ENCODE data around the gene NTN3. TPM values are rescaled to one million over a fixed set of nuclear protein-coding genes. Genes with fewer than 3 reads are reported as not detected.

Gene NTN3
- total RNA-seq, 1 donor from 2014 or later = not detected

DNA sequence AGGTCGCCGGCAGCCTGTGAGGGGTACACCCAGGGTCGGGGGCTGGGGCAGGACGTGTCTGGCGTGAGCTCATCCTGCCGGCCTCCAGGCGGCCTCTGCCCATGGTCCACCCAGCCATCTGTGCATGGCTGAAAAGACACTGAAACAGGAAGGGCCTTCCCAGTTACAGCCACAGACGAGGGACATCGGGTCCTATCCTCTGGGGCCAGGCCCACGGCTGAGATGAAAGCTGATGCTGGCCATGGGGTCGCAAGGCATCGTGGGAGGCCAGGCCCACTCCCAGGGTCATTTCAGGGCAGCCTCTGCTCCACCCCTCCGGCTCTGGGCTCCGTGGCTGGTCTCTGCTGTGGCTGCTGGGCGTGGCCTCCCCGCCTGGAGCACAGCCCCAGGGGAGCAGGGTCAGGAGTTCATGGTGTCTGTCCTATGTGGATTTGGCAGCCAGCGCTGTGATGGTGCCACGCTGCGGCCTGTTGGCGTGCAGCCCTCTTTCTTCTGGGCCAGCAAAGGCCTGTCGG is 26.1 kb downstream of the NTN3 start:
- DNase-seq (ENCODE audit: low spot score) = no peak

DNA sequence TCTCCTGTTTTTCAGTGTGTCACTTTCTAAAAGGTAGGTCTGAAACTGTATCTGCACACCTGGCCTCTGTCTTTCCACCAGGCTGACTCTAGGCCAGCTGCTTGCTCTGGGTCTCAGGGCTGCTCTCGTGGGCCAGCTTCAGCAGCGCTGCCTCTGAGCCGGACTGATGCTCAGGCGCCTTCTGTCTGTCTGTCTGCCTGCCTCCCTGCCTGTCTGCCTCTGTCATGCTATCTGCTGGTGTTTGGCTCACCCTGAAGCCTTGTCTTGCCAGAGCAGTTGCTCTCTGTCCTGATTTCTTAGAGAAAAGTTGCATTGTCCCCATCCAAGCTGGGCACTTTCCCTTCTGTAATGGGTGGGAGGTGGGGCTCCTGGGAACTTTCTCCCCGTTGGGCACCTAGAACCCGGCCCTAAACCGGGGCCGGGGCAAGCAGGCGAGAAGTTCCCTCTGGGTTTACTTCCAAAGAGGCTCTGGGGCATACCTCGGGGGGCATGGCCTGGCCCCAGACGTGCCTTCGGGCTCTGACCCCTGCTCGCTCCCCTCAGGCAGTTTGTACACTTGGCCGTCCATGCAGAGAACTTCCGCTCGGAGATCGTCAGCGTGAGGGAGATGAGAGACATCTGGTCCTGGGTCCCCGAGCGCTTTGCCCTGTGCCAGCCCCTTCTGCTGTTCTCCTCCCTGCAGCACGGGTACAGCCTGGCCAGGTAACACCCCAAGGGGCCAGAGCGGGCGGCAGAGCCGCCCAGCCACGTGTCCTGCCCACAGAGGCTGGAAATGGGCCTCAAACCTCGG is 26.8 kb downstream of the NTN3 start:
- DNase-seq (ENCODE audit: low spot score) = no peak

DNA sequence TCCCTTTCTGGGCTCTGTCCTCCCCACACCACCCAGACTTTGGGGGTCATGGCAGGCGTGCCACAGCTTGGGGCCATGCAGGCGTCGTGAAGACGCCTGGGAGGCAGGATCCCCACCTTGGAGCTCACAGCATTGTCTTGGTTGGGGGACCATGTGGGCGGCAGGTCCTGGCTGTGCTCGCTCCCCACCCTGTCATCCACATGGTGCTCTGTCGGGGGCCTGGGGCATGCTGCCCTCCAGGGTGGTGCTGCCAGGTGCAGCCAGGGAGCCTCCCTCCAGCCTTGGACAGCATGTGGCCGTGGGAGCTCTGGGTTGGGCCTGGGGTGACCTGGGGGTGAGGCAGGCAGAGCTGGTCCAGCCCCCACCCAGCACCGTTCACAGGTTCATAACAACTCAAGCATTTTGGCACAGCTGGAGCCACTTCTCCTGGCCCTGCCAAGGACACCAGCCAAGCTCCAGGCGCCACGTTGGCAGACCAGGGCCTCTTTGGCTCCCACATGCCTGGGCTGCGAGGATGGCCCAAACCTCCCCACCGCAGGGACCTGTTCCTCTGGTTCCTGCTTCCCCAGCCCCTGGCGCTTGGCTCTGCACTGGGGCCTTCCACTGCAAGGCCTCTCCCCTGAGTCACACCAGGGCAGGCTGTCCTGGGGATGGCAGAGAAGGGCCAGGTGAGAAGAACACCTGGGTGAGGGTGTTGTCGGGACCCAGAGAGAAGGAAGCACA is 27.6 kb downstream of the NTN3 start:
- no peak for DNase-seq (ENCODE audit: low spot score)

DNA sequence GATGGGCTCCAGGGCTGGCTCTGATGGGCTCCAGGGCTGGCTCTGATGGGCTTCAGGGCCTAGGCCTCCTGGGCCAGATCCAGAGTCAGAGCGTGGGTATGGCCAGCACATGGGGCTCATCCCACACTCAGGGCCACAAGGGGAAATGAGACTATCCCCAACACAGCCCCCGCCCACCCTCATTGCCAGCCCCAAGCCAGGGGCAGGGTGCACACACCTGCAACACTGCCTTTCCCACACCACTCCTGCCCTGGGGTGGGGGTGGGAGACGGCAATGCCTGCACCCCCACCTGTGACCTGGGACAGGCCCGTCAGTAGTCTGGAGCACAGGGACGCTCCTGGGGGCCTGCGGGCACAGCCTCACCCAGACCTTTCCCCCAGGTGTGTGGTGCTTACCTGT is 28.4 kb downstream of the NTN3 start:
- no peak for DNase-seq (ENCODE audit: low spot score)

DNA sequence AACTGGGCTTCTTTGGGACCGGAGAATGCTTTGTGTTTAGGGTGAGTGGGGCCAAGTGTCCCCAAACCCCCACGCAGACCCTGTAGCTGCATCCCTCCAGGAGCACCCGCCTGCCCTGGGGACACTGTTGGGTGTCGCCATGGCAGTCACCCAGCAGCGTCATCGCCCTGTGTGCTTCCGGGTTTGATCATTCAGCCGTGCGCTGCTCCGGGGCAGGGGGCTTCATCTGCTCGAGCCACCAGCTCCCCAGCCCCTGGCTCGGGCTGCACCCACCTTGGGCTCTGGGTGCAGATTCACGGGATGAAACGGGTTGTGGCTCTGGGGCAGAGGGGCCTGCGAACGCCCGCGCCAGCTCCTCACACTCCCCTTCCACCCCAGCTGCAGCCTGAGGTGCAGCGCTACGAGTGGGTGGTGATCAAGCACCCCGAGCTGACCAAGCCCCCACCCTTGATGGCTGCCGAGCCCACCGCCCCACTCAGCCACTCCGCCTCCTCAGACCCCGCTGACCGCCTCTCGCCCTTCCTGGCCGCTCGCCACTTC is 28.9 kb downstream of the NTN3 start:
- DNase-seq (ENCODE audit: low spot score) = no peak

DNA sequence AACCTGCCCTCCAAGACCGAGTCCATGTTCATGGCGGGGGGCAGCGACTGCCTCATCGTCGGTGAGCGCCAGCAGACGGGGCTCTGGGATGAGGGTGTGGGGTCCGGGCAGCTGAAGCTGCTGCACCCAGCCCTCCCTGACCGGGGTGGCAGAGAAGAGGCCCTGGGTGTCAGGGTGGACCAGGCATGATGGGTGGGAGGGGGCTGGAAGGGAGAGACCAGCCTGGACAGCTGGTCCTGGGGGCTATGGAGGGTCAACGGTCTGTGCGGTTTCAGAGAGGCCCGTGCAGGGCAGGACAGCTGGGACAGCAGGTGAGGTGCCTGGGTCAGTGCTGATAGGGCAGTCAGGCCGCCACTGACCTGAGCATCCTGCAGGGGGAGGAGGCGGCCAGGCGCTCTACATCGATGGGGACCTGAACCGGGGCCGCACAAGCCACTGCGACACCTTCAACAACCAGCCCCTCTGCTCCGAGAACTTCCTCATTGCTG is 29.4 kb downstream of the NTN3 start:
- DNase-seq (ENCODE audit: low spot score) = no peak

DNA sequence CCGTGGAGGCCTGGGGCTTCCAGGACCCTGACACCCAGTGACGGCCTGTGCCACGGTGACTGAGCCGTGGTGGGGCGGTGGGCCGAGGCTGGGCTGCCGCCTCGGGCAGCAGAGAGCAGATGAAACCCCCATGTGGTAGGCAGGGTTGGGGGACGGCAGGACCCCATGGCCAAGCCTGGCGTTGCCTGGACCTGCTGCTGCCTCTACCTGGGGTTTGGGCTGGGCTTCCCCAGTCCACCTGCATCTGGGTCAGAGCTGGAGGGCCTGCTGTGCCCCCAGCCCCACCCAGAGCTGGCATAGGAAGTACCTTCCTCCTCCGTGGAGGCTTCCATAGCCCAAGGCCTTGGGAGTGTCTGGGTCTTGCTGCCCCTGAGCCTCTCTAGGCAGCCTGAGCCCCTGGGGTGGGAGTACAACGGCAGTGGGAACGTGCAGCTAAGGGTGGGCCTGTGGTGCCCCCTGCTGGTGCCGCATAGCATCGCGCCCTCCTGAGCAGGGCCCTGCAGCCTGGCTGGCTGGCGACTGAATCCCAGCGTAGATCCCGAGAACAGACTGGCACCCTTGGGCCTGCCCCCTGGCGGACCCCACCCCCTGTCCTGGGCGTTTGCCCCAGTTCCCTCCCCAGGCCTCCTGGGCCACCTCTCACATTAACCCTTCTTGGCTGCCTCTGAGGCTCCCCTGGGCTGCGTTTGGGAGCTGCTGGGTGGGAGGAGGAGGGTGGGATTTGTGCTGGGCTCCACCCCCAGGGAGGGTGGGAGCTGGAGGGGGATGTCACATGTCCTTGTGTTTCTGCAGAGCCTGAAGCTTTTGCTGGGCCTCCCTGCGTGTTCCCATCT is 30.0 kb downstream of the NTN3 start:
- DNase-seq (ENCODE audit: low spot score) = peak; percentile 84

DNA sequence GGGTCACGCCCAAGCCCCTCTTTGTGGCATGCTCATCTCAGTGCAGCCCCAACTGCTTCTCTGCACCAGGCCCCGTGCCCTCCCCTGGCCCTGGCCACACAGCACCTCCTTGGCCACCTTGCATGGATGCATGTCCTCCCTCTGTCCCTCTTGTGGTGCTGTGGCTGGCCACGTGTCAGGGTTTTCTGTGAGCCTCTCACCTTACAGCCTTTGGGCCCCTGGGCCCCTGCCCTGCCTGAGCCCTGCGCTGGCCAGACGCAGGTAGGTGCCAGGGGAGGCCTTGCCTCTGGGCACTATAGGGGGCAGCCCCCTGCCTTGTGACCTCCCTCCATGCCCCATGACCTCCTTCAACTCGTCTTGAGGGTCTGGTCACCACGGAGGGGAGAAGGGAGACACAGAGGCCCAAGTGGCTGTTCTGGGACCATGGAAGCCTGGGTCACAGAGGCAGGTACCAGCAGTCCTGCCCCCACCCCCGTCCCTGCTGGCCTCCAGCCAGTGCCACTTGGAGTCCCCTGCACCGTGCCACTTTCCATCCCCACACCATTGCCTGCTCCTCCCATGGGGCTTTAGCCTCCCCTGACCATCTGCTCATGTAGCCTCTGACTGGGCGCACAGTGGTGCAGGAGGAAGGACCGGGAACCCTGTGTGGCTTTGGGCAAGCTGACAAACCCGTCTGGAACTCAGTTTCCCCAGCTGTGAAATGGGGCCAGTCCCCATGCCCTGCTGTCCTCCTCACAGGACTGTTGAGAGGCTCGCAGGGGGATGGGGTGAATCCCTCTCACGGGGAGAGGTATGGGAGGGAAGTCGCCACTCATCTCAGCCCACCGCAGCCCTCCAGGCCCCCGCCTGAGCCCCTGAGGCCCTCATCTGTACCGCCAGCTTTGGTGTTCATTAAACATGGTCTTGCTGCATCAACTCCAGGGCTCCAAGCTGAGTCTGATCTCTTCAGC is 31.1 kb downstream of the NTN3 start:
- DNase-seq (ENCODE audit: low spot score) = no peak

DNA sequence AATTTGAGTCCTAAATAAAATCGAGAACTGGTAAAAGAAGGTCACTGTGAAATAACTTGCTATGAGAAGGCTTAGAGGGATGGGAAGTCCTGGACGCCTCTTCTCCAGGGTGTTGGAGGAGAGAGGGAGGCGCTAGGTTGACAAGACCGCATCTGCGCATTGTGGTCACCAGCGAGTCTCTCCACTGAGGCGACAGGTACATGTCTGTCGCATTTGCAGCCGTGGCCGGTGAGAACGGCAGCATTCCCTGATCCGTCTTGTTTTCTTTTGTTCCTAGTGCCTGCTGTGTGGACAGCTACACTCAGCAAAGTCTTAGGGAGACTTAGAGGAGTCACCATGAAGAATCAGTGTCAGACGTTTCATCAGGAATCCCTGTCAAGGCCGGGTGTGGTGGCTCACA is 34.6 kb downstream of the NTN3 start:
- DNase-seq (ENCODE audit: low spot score) = no peak

DNA sequence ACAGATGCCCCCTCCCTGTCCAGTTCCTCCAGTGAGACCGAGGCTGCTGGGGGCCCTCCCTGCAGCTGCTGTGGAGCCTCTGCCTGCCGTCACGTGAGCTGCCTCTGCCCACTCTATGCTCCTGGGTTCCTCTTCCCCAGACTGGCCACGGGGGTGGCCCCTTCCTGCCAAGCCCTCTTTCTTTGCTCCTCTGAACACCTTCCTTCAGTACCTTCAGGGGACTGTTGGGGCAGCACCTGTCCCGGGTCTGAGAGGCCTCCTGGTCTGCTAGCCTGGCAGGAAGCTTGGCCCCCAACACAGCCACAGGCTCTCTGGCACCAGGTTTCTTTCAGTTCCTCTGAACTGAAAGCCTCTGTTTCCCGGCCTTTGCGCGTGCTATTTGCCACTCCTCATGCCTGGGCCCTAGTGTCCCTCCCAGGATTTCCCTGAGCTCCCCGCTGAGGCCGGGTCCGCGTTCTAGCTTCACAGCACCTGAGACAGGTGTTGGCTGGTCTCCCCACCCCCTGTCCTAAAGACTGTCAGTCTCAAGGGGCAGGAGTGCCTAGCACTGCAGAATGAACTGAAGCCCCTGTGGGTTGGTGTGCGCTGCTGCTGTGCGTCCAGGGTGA is 36.1 kb downstream of the NTN3 start:
- DNase-seq (ENCODE audit: low spot score) = no peak

DNA sequence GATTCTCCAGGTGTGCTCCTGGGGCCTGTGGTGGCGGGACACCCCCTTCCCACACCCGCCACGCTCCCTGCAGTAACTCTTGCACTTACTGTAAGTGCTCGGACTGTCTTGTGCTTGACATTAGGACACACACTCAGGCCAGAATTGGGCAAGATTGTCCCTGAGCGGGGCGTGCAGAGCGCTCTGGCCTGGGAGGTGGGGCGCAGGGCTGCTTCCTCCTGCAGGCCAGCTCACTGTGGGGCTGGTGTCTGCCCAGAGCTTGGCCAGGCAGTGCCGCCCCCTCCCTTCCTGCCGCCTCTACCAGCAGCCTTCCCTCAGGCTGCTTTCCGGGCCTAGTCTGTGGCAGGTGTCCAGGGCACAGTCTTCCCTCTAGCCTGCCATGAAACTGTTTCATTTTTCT is 36.6 kb downstream of the NTN3 start:
- no peak for DNase-seq (ENCODE audit: low spot score)

DNA sequence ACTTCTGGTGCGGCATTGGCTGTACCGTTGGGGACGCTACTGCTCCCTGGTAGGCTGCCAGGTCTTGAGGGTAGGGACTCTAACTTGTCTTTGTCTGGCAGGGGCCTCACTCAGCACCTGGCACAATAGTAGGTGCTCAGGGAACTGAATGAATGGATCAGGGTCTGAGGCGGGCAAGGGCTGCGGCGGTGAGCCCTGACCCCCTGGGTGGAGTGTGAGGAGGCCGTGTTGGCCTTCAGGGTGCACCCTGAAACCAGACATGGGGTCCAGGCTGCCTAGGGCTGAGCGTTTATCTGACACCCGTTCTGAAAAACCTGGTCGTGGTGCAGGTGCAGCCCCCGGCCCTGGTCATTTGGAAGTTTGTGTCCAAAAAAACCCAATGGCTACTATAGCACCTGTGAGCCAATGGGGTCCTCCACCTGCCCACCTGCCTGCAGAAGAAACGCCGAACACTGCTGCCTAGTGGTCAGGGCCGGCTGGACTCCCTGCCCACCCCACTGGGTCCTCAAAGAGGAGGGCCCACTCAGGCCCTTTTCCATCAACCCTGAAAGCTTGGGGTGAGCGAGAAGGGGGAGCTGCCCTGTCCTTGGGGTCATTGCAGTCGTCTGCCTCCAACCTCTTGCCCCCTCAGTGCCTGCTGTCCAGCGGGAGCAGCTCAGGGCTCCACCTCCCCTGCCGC is 37.8 kb downstream of the NTN3 start:
- DNase-seq (ENCODE audit: low spot score) = no peak

DNA sequence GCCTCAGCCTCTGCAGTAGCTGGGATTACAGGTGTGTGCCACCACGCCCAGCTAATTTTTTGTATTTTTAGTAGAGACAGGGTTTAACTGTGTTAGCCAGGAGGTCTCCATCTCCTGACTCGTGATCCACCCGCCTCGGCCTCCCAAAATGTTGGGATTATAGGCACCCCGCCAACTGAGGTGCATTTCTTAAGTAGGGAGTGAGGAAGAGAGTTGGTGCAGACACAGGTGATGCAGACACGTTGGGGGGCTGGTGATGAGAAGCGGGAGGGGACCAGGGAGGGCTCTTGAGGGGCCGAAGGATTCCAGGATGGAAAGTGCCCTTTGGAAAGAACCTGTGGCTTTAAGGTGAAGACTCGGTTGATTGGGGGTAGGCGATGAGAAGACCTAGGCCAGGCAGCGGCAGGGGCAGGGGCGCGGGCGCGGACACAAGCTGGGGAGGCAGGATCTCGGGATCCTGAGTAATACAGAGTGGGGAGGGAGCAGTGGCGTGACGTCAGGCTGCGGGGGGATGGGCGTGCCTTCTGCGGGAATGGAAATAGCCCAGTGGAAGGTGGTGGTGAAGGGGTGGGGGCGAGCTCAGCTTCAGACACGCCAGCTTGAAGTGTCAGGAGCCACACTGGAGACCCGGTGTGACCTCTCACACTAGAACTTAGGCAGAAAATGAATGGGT is 40.2 kb downstream of the NTN3 start:
- DNase-seq (ENCODE audit: low spot score) = no peak

DNA sequence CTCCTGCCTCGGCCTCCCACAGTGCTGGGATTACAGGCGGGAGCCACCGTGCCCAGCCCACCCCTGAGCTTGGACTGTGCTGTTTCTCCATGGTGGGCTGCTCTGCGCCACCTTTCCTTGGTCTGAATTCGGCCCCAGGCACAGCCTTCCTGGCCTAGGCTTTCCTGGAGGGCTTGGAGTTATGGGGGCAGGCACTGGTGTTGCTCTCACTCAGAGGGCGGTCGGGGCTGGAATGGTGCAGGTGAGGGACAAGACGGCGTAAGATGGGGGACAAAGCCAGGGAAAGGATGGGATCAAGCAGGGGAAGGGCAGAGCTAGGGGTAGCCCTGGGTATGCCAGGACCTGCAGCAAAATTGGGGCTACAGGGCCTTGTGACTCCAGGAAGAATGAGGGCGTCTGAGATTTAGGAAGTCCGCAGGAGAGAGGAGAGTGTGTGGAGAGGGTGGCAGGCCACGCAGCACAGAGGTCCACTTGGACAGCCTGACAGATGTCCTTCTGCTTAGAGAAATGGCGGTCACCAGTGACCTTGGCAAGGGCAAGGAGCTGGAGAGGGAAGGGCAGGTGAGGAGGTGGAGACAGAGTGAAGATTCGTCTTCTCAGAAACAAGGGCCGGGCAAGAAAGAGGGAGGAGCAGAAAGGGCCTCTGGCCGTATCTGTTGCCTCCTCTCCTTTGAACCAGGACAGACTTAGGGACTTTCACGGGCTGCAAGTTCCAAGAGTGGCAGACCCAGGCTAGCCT is 41.1 kb downstream of the NTN3 start:
- no peak for DNase-seq (ENCODE audit: low spot score)

DNA sequence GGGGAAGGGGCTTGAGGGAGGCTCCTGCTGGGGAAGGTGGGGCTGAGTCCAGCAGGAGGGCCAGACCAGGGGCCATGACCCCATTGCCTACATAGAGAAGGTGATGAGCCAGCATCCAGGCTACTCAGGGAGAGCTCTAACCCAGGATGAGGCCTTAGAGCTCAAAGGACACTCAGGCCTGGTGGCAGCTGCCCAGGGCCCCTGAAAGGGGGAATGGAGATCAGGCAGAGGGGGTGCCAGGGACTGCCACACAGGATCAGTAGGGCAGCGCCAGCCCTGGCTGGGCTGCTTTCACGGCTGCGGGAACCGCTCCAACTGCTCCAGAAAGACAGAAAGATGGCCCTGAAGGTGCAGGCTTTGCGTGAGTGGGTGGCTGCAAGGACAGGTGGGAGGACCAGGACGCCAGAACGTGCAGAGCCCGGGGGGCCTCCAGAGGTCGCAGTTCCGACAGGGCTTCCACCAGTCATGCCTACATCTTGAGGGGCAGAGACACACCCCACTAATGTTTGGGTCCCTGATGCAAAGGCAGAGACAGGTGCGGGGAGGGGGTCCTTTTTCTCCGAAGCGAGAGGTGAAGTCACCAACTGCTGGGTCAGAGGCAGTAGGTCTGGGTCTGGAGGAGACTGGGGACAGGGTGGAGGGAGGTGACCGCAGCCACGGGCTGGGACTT is 41.8 kb downstream of the NTN3 start:
- DNase-seq (ENCODE audit: low spot score) = no peak

DNA sequence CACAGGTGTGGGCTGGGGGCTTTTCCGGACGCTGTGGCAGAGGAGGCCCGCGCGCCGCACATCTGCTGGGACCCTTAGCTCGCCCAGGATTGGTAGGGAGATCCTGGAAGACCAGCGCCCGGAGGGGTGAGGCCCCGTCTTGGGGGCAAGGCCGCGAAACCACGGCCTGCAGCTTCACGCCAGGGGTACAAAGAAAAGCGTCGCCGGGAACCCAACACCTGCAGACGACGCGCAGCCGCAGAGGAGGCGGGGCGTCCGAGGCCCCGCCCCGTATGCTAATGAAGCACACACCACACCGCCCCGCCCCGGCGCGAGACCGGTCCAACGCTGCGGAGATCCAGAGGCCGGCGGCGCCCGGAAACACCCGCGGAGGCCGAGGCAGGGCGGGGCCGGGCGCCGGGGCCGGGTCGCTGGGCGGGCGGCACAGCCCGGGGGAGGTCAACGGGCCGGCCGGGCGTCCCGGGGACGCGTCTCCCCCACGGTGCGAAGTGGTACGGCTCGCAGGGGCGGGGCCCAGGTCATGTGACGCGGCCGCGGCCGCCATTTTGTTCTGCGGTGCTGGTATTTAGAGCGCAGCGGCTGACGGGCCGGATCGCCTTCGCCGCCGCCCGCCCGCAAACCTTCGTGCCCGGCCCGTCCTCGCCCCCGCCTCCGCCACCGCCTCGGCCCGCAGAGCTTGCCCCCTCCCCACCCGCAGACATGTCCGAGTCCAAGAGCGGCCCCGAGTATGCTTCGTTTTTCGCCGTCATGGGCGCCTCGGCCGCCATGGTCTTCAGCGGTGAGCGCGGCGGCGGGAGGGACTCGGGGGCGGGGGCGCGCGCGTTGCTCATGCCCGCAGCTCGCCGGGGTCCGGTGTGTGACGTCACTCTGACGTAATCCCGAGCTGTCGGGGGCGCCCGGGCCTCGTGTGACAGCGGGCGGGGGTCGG is 42.6 kb downstream of the NTN3 start, which contains the start of gene ATP6V0C:
ATP6V0C (plus strand) TSS at position 548 of the 928 bp plus-strand sequence; CDS start at position 700, 152 bp downstream.
- DNase-seq (ENCODE audit: low spot score) = peak; percentile 92
